Activated CD8-positive, alpha-beta memory T cell treated with anti-CD3 and anti-CD28 coated beads, Interleukin-2, amount 50 U/mL, for 4 hours (primary cell): ENCODE data around the gene NEU4.
A peak's percentile ranks its signal among the peaks of the same experiment; 100 is the strongest.
"Not testable (repeated sequence)": the region's sequence is repeated elsewhere in the genome, so short reads cannot be mapped to it uniquely, and the experiment has no call there.

Experiments
- DNase-seq: peaks from one replicate; pipeline ENCODE4 v3.0.0-alpha.2; 2020

The NEU4 gene

DNA sequence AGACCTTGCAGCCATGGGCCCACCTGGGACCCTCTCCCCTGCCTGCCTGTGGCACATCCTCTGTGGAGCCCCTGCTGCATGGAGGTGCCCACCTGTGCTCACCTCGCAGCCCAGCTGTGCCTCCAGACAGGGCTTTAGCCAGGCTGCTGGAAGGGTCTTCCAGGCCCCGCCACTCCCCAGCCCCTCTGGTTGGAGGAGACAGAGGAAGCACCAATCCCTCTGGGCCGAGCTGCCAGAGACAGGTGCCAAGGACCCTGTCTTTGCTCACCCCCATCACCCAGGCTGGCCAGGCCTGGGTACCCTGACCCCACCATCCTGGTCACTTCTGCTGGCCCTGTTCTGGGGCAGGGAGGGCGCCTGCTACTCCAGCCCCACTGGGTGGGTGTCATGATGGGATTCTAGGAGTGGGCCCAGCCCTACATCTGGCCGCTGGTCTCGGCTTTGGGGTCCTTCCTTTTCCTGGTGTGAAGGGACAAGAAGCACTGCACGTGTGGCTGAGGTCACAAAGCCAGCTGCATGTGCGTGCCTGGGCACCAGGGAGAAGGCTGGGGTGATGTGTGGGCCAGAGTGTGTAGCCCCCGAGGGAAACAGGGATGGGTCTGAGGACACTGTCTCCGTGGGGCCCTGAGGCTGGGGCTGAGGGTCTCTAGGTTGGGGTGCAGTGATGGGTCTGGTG, 9.3 kb upstream of the NEU4 start:
- DNase-seq: no peak

DNA sequence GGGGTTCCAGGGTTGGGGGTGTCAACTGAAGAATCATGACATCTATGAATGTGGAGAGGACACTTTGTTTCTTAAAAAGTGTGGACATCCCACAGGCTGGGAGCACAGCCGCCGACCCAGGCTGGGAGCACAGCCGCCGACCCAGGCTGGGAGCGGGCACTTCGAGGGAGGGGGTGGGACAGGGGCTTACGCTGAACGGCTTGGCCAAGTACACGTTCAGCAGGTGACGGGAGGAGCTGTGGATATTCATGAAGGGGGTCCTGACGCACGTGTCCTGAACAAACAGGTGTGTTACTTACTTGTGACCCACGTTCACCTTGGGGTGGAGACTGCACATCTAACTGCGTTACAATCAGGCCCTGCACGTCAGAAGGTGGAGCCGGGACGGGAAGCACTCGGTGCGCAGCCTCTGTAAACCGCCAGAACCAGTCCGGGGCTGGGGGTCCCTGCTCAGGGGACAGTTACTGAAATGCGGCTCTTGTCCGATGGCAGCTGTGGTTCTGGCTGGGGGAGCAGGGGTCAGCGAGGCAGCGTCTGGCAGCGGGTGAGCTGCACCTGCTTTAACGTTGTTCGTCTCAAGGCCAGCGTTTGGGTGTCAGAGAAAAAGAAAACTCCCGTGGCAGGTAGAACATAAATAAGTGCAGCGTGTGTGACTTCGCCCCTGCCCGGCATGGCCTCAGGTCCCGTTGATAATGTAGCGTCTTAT, 8.6 kb upstream of the NEU4 start:
- DNase-seq: not testable (repeated sequence)

DNA sequence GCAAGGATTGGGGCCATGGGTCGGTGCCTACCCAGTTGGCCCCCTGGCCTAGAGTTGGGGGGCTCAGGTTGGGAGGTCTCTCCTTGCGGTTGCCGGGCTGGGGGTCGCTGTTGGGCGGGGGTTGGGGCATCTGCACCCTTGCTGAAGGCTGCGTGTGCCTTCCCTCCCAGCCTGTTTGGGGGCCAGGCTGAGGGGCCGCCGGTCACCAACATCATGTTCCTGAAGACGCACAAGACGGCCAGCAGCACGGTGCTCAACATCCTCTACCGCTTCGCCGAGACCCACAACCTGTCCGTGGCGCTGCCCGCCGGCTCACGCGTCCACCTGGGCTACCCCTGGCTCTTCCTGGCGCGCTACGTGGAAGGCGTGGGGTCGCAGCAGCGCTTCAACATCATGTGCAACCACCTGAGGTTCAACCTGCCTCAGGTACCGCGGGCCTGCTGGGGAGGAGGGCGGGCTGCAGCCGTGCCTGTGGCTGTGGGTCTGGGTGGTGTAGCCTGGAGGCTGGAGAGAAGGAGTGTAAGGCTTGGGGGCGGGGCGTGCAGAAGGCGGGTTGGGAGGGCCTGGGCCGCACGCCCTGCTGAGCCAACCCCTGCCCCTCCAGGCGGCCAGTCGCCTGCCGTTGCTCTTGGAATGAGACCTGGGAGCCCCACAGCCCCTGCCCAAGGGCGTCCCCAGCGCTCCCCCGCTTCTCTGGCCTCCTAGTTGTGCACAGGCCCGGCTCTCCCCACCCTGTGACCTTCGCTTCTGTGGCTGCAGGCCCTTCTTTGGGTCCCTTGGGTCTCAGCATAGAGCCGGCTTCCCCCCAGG, 7.2 kb upstream of the NEU4 start:
- DNase-seq: peak; percentile 13

DNA sequence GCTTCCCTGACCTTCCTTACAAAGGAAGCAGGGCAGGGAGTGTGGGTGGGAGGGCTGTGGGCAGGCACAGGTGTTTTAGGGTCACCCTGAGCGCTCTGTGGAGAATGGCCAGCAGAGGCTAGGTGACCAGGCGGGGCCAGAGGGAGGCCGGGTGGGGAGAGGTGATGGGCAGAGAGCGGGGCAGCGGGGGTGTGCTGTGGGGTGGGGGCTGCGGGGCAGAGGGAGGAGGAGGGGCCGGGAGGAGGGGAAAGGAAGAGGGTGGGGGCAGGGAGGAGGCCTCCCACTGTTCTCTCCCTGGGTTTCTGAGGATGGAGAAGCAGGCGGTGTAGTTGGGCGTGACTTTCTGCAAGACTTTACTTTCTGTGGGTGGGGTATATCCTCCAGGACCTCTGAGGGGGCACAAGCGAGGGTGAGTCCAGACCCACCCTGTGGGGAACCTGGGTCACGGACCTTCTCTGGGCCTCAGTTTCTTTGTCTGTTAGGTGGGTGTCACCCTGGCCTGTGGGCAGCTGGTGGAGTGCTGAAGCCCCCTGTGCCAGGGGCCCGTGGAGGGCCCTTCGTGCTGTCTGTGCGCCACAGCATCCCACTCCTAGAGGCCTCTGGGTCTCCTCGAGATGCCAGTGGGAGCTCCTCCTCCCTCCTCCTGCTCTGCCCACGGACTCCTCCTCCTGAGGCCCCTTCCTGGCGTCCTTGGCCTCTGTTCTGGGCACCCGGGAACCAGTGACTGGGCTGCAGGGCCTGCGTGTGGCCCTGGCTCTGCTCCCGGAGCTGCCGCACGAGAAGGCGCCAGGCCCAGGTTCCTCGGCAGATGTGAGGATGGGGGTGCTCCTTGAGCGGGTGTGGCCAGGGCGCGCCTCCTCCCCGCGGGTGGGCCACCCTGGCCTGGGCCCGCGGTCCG, 6.3 kb upstream of the NEU4 start:
- DNase-seq: no peak

DNA sequence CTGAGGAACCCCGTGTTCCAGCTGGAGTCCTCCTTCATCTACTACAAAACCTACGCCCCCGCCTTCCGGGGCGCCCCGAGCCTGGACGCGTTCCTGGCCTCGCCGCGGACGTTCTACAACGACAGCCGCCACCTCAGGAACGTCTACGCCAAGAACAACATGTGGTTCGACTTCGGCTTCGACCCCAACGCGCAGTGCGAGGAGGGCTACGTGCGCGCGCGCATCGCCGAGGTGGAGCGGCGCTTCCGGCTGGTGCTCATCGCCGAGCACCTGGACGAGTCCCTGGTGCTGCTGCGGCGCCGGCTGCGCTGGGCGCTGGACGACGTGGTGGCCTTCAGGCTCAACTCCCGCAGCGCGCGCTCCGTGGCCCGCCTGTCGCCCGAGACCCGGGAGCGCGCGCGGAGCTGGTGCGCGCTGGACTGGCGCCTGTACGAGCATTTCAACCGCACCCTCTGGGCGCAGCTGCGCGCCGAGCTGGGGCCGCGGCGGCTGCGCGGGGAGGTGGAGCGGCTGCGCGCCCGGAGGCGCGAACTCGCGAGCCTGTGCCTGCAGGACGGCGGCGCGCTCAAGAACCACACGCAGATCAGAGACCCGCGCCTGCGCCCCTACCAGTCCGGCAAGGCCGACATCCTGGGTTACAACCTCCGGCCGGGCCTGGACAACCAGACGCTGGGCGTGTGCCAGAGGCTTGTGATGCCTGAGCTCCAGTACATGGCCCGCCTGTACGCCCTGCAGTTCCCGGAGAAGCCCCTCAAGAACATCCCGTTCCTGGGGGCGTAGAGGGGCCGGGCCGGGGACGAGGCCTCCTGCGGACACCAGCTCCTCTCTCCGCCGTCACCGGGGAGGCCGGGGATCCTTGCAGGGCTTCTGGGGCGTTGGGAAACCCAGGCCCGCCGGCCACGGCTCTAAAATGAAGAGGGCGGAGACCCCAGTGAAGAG, 5.3 kb upstream of the NEU4 start:
- DNase-seq: peak; percentile 48

DNA sequence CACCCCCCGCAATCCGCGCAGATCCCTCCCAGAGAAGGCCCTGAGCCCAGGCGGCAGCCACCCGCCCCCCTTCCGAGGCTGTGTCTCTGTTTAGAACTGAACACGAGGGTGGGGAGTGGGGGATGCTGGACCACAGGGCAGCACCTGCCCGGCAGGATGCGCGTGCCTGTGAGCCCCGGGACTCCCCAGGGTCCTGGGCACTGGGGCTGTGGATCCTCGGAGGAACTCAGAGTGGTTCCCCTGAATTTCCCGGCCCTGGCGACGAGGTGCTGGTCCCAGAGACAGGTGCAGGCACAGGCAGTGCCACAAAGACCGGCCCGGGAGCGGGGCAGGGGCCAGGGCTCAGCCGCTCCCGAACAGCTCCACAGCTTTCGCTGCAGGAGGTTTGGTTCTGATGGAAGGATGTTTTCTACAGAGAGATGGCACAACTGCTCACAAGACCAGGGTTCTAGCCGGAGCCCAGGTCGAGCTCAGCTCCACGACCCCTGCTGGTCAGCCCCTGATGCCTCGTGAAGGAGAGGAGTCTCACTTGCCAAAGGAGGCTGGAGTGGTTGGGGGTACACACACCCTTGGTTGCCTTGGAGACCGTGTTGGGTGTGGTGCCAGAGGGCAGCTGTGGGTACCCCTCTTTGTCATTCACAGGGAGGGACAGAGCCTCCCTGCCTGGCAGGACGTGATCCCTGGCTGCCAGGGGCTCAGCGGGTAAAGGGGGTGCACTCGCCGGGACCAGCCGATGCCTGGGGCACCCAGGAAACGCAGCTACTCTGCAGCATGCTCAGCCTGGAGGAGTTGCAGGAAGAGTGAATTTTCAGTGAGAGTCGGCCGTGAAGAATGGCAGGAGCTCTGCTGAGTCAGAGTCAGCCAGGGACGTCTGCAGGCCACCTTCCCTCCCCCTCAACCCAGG, 4.4 kb upstream of the NEU4 start:
- DNase-seq: peak; percentile 27

DNA sequence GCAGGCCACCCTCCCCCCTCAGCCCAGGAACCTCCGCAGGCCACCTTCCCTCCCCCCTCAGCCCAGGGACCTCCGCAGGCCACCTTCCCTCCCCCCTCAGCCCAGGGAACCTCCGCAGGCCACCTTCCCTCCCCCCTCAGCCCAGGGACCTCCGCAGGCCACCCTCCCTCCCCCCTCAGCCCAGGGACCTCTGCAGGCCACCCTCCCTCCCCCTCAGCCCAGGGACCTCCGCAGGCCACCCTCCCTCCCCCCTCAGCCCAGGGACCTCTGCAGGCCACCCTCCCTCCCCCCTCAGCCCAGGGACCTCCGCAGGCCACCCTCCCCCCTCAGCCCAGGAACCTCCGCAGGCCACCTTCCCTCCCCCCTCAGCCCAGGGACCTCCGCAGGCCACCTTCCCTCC, 2.8 kb upstream of the NEU4 start:
- not testable (repeated sequence) for DNase-seq

DNA sequence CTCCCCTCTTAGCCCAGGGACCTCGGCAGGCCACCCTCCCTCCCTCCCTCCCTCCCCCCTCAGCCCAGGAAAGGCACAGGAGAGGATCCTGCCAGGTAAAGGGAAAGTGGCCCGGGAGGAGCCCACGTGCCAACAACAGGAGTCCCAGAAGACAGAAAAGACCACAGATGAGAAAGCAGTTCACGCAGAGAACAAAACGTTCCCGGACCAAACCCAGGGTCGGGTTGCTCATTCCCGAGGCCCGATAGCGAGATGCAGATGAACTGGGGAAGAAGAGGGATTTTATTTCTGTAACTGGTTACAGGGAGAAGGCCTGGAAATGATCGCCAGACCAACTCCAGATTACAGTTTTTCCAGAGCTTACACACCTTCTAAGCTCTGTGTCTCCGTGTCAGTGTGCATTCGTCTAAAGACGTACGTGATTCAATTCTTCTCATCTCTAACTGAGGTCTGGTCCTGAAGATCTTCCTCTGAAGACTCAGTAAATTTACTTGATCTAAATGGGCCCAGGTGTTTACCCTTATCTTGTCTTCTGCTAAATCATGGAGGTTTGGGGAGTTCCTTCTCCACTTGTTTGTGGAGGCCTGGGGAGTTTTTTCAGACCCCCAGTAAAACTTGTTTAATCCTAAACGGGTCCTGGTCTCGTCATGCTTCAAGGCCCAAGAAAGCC, 807 bp upstream of the NEU4 start:
- DNase-seq: no peak

DNA sequence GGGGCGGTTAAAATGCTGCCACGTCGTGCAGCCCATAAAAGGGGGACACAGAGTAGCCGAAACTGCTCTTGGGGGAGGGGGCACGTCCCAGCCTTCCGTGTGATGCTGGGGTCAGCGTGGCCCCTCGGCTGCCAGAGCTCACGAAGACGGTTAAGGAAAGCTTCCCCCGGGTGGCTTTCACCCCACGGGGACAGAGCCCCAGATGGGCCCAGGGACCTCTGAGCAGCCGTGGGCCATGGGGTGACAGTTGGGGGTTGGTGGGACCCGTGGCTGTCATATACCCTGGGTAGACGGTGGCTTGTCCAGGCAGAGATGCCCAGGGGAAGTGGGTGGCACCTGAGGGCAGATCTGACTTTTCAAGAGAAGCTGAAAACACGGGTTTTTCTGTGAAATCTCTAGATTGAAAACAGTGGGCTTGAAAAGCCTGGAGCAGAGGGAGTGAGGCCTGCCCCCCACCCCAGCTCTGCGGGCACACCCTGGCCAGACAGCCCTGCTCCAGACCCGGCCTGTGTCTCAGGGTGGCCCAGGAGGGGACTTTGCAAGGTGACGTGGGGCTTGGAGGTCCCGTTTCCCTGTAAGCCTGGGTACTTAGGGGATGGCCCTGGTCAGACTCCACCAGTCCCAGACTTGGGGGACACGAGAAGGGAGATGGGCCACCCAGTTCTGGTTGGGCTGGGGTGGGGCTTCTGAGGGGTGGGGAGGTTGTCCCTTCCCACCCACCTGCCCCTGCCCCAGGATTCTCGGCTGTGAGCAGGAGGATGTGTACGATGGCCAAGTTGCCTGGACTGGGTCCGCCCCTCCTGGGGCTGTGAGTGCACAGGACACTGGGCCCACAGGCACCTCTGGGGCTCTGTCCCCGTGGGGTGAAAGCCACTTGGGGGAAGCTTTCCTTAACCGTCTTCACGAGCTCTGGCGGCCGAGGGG, 652 bp downstream of the NEU4 start:
- DNase-seq: no peak

DNA sequence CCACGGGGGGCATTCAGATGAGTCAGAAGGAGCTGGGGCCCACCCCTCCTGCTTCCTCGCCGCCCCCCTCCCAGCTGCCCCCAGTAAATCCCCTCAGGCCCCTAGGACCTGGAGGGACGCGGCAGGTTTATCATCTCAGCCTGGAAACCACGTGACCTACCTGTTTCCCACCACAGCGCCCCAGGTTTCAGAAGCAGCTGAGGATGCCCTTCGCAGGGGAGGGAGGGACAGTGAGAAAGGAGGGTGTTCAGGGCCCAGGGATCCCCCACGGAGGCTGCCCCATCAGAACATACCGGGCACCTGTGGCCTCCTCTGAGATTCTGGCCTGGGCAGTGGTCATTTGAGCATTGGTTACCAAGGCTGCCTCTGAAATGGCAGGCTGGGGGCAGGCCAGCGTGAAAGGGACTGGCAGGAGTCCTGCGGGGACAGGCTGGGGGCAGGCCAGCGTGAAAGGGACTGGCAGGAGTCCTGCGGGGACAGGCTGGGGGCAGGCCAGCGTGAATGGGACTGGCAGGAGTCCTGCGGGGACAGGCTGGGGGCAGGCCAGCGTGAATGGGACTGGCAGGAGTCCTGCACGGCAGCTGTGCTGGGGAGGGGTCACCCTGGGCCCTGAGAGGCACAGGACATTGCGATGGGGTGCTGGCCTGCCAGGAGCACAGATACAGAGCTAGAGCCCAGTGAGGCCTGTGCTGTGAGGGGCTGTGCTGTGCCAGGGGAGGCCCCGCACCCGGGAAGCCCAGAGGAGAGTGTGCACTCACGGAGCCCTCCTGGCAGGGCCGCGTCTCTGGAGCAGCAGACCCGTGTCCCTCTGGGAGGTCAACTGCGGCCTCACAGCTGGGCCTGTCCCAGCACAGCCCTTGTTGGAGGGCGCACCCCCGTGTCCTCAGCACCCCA, 1.6 kb downstream of the NEU4 start:
- DNase-seq: no peak

DNA sequence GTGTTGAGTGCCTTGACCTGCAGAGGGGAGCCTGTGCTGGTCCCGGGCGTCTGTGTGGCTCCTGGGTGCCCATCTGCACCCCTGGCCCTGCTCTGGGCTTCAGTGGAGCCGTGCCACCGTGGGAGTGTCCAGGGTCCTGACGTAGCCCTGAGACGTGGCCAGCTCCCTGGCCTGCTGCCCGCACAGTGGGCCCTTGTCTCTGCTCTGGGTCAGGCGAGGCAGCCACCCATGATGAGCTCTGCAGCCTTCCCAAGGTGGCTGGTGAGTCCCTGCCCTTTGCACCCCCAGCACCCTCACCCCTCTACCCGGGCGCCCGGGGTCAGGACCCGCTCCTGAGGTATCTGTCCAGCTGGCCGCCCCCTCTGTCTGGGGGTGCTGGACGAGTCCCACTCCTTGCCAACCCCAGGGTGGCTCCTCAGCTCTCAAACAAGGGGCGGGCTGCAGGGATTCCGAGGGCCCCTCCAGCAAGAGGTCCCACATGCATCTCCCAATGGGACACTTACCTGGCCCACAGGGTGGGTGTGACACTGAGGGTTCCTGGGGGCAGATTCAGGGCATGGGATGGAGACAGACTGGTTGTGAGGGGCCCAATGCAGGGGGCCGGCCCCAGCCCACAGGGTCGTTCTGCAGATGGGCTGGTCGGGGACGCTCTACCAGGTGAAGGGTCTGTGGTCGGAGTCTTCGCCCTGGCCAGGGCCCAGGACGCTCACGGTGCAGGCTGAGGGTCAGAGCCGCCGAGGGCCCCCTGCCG, 2.4 kb downstream of the NEU4 start:
- DNase-seq: no peak

DNA sequence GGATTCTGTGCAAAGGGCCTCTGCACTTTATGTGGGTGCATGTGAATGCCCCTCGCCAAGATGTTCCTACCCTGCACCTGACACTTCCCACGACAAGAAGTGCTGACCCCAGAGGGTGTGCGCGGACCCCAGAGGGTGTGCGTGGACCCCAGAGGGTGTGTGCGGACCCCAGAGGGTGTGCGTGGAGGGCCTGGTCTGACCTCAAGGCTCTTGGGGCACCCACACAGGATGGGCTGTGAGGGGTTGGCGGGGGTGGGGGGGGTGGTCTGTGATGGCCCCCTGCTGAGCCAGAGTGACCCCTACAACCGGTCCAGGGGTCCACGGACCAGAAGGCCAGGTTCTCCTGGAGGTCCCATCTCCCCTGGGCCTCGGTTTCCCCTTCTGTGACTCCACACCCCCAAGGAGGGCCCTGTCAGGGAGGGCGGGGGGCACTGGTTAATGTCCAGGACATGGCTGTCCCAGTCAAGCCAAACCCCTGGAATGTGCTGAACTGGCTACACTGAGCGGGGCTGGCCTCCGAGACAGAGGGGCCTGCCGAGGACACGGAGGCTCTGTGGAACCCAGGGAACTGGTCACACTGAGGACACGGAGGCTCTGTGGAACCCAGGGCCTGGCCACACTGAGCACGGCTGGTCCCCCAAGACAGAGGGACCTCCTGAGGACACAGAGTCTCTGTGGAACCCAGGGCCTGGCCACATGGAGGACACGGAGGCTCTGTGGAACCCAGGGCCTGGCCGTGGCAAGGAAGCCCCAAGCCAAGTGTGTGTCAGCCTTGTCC, 3.1 kb downstream of the NEU4 start:
- no peak for DNase-seq

DNA sequence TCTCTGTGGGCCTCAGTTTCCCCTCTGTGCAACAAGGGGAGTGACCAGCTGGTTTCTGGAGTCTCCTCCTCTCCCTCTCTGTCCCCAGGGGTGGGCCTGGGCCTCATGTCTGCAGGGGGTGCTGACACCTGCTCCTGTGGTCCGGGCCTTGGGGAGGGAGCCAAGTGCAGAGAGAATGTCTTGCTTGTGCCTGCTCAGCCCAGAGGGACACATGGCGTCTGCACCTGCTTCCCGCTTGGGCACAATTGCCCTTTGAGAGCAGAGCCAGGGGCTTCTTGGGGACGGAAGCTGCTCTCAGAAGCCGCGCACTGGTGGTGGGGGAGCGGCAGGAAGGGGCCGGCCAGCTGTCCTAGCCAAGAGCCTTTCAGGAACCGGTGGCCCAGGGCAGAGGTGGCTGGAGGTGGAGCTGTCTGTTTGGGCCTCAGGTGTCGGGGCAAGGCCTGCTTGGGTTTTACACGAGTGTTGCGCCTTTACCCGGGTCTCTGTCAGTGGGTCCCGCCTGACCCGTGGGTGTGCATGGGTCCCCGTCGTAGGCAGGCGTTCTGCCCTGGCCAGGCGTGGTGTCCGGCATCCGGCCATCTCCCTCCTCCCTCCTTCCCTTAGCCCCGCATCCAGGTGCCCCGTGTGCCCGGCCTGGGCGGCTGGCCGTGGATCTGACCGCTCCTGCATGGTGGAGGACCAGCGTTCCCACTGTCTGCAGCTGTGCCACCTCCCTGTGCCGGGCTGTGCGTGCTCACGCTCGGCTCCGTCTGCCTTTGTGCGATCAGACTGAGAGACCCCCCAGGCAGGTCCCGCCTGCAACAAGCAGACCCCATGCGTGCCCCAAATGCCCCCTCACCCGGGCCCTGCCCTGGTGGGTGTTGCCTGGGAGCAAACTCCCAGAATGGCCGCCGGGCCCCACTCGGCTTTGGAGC, 4.0 kb downstream of the NEU4 start:
- peak; percentile 13 for DNase-seq

DNA sequence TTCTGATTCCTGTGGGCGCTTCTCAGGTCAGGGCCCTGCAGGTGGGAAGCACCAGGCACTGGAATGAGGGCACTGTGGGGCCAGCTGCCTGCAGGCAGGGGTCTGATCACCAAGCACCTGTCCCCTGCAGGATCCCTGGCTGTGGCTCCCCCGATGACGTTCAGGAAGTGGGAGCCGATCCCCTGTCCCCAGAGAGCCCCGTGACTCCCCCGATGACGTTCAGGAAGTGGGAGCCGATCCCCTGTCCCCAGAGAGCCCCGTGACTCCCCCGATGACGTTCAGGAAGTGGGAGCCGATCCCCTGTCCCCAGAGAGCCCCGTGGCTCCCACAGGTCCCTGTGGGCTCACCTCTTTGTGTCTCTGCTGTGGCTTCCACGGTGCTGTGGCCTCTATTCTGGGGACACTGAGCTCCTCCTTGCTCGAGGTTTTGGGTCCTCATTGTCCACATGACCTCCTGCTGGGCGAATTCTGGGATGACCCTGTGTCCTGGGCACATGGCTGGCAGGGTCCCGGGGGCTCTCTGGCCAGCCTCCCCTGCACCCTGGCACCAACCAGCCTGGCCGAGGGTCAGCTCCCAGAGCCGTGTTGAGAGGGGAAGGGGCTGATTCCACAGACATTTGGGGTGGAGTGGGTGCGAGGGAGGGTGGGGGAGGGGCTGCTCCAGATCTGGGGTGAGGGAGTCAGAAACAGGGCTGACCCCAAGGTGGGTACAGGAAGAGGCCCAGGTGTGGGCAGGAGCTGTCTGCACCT, 4.8 kb downstream of the NEU4 start:
- DNase-seq: peak; percentile 14

DNA sequence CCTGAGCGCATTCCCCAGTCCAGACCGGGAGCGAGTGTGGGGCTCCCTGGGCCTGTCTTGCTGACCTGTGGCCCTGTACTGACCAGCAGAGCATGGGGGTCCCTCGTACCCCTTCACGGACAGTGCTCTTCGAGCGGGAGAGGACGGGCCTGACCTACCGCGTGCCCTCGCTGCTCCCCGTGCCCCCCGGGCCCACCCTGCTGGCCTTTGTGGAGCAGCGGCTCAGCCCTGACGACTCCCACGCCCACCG, 5.3 kb downstream of the NEU4 start:
- no peak for DNase-seq
